Left lung (tissue), 10 donors: ENCODE measurements around the gene ELF4. TPM values are rescaled to one million over a fixed set of nuclear protein-coding genes. Genes with fewer than 3 reads are reported as not detected.

Source experiments
- ATAC-seq: fragments of 200-7000 bp; cut with Tn5 transposase; one replicate; pipeline ENCODE4 v1.9.1; 2020; ENCODE audit warnings: moderate library complexity
- DNase-seq, 4 donors: peaks; one replicate each; pipeline ENCODE4 v3.0.0-alpha.2; 2013 to 2020
- H3K27ac ChIP-seq, 2 donors: fragments of 200-600 bp; sonication (generic) in 1 of 2; one replicate each; pipeline versions ENCODE4 v1.5.0 to v1.8.0; 2020 to 2021
- H3K27me3 ChIP-seq, 2 donors: fragments of 200-600 bp; sonication (generic) in 1 of 2; one replicate each; pipeline versions ENCODE4 v1.5.0 to v1.8.0; 2020 to 2021
- H3K36me3 ChIP-seq, 2 donors: fragments of 200-600 bp; sonication (generic) in 1 of 2; one replicate each; pipeline versions ENCODE4 v1.5.0 to v1.8.0; 2020 to 2021
- H3K4me1 ChIP-seq, 2 donors: fragments of 200-600 bp; one replicate each; pipeline ENCODE4 v1.8.0; 2021
- H3K4me3 ChIP-seq, 2 donors: fragments of 200-600 bp; sonication (generic) in 1 of 2; one replicate each; pipeline versions ENCODE4 v1.5.0 to v1.8.0; 2020 to 2021; ENCODE audit warnings: mild to moderate bottlenecking in 1 of 2
- H3K9me3 ChIP-seq, 2 donors: fragments of 200-600 bp; sonication (generic) in 1 of 2; one replicate each; pipeline versions ENCODE4 v1.5.0 to v1.8.0; 2020 to 2021
- CTCF ChIP-seq, 2 donors: fragments of 200-600 bp; sonication (generic) in 1 of 2; IDR thresholded peaks; one replicate each; pipeline versions ENCODE4 v1.5.0 to v1.8.0; 2021; ENCODE audit warnings: antibody characterized with exemption in 2 of 2
- intact Hi-C, 2 donors: fragments of 100-400 bp; cut with DNase I; formaldehyde crosslinking; loops; one replicate each; pipeline versions ENCODE4 v1.11.2 to v1.14.2; 2022
- polyA plus RNA-seq, 6 donors: library from polyadenylated mRNA; unstranded; fragments of 120-200 nt; gene quantifications; one replicate each; pipeline ENCODE4 v1.2.1, GENCODE V29; 2013; ENCODE audit not compliant: insufficient read length in 6 of 6
- total RNA-seq, 2 donors: library from RNA; stranded (reverse); fragmentation: NEBNext Ultra II Directional; extraction: Animal tissue kit (Norgen Biotek cat#: 25700); gene quantifications; one replicate each; pipeline ENCODE4 v1.2.1, GENCODE V29; 2021
- donor health status: DM: no; HTN: yes; CAD: no.
- donor health status: DM: no; HTN: no; CAD: no.

ELF4 gene
- total and polyA plus RNA-seq, 8 donors: 10.1 to 23.9 (median 12.8) TPM

- DNase-seq: peak in 3 of 4 donors; percentile 37 to 80 (median 66)
- peak; percentile 59 for ATAC-seq
These were observed 1.5 kb downstream of the ELF4 start for GRCh38 chrX:130108647-130109428.

GRCh38 chrX:130106071-130106470 lies 4.2 kb downstream of the ELF4 start:
- ATAC-seq (no peak), DNase-seq (no peak)
- Histone ChIP-seq H3K4me1 (peaks cover 0 to 46% of the 10 kb centered on the region in 2 donors), H3K27me3 (no peaks in the 10 kb centered on the region), H3K4me3 (no peak overlapping the region), H3K27ac (no peak overlapping the region), H3K36me3 (no peaks in the 10 kb centered on the region), H3K9me3 (no peaks in the 10 kb centered on the region)
- intact Hi-C loops: no loop called here
- TF ChIP-seq CTCF (IDR thresholded peaks at IDR 0.05): no peak

More at GRCh38 chrX:130108647-130109428, 1.5 kb downstream of the ELF4 start:
- Histone ChIP-seq H3K4me1 (peaks cover 0 to 46% of the 10 kb centered on the region in 2 donors), H3K27ac (peak overlapping the region; percentile 86 to 94), H3K27me3 (no peaks in the 10 kb centered on the region), H3K4me3 (peak overlapping the region; percentile 46 to 68), H3K9me3 (no peaks in the 10 kb centered on the region), H3K36me3 (no peaks in the 10 kb centered on the region)
- TF ChIP-seq CTCF (IDR thresholded peaks at IDR 0.05): no peak
- intact Hi-C loops: no loop called here

GRCh38 chrX:130105244-130105643 lies 5.1 kb downstream of the ELF4 start:
- intact Hi-C loops: no loop called here

GRCh38 chrX:130103605-130104004 lies 6.7 kb downstream of the ELF4 start:
- Histone ChIP-seq H3K9me3 (no peaks in the 10 kb centered on the region), H3K27ac (no peak overlapping the region), H3K27me3 (no peaks in the 10 kb centered on the region), H3K4me3 (no peak overlapping the region), H3K4me1 (peaks cover 0 to 68% of the 10 kb centered on the region in 2 donors), H3K36me3 (no peaks in the 10 kb centered on the region)
- ATAC-seq (no peak), DNase-seq (no peak)
- TF ChIP-seq CTCF (IDR thresholded peaks at IDR 0.05): no peak
- intact Hi-C loops: no loop called here

More at GRCh38 chrX:130105244-130105643, 5.1 kb downstream of the ELF4 start:
- no peaks in the 10 kb centered on the region for H3K27me3 ChIP-seq
- no peak for ATAC-seq
- no peak for DNase-seq
- no peak overlapping the region for H3K4me3 ChIP-seq
- no peak for TF ChIP-seq CTCF (IDR thresholded peaks at IDR 0.05)
- H3K4me1 ChIP-seq: peaks cover 0 to 54% of the 10 kb centered on the region in 2 donors
- no peak overlapping the region for H3K27ac ChIP-seq
- no peaks in the 10 kb centered on the region for H3K9me3 ChIP-seq
- no peaks in the 10 kb centered on the region for H3K36me3 ChIP-seq

- ATAC-seq (peak; percentile 57), DNase-seq (no peak)
- intact Hi-C loops: no loop called here
- Histone ChIP-seq H3K9me3 (no peaks in the 10 kb centered on the region), H3K27me3 (no peaks in the 10 kb centered on the region), H3K36me3 (no peaks in the 10 kb centered on the region), H3K27ac (no peak overlapping the region), H3K4me1 (peaks cover 0 to 54% of the 10 kb centered on the region in 2 donors), H3K4me3 (no peak overlapping the region)
- no peak for TF ChIP-seq CTCF (IDR thresholded peaks at IDR 0.05)
These were observed 10.1 kb downstream of the ELF4 start for GRCh38 chrX:130100180-130100579.
